NCI-H2081 (cell line): ENCODE results near the gene SMIM14.
"Not testable (repeated sequence)": the region's sequence is repeated elsewhere in the genome, so short reads cannot be mapped to it uniquely, and the experiment has no call there.

Experiments used
- DNase-seq, 2 experiments: peaks; one replicate each; lab custom pipeline; 2025; lab: John Stamatoyannopoulos, UW

SMIM14 gene

GRCh38 chr4:39638354-39639239 is at the start of gene SMIM14:
SMIM14 (minus strand) TSS chr4:39638865; CDS start chr4:39605145, 33,720 bp downstream.
- DNase-seq = peak; percentile 98 to 99

- no peak for DNase-seq
Observed at GRCh38 chr4:39687014-39687413, 48.3 kb upstream of the SMIM14 start.

- DNase-seq = no peak
Observed at GRCh38 chr4:39685990-39686389, 47.3 kb upstream of the SMIM14 start.

GRCh38 chr4:39682138-39682537 is 43.5 kb upstream of the SMIM14 start:
- no peak for DNase-seq

GRCh38 chr4:39681003-39681402 is 42.3 kb upstream of the SMIM14 start:
- not testable (repeated sequence) for DNase-seq

- DNase-seq = not testable (repeated sequence)
Observed at GRCh38 chr4:39675681-39676080, 37.0 kb upstream of the SMIM14 start.

- not testable (repeated sequence) for DNase-seq
Observed at GRCh38 chr4:39670296-39670695, 31.6 kb upstream of the SMIM14 start.

GRCh38 chr4:39668887-39669286 is 30.2 kb upstream of the SMIM14 start:
- no peak for DNase-seq

GRCh38 chr4:39667706-39668105 is 29.0 kb upstream of the SMIM14 start:
- no peak for DNase-seq

- DNase-seq = no peak
Observed at GRCh38 chr4:39664828-39665731, 26.4 kb upstream of the SMIM14 start.

GRCh38 chr4:39662683-39663082 is 24.0 kb upstream of the SMIM14 start:
- DNase-seq = no peak

GRCh38 chr4:39660757-39661156 is 22.1 kb upstream of the SMIM14 start:
- DNase-seq = no peak

GRCh38 chr4:39660045-39660444 is 21.4 kb upstream of the SMIM14 start:
- DNase-seq = no peak

GRCh38 chr4:39658756-39659155 is 20.1 kb upstream of the SMIM14 start:
- DNase-seq = no peak

GRCh38 chr4:39657465-39657864 is 18.8 kb upstream of the SMIM14 start:
- no peak for DNase-seq

- not testable (repeated sequence) for DNase-seq
Observed at GRCh38 chr4:39656638-39657037, 18.0 kb upstream of the SMIM14 start.

- no peak for DNase-seq
Observed at GRCh38 chr4:39655876-39656275, 17.2 kb upstream of the SMIM14 start.

- no peak for DNase-seq
Observed at GRCh38 chr4:39655211-39655610, 16.5 kb upstream of the SMIM14 start.

- not testable (repeated sequence) for DNase-seq
Observed at GRCh38 chr4:39651586-39651985, 12.9 kb upstream of the SMIM14 start.

GRCh38 chr4:39649639-39650265 is 11.1 kb upstream of the SMIM14 start:
- DNase-seq = no peak

GRCh38 chr4:39648827-39649558 is 10.3 kb upstream of the SMIM14 start:
- no peak for DNase-seq

- DNase-seq = no peak
Observed at GRCh38 chr4:39648213-39648612, 9.5 kb upstream of the SMIM14 start.
